ENCODE results near the gene ARL15.
A peak's percentile ranks its signal among the peaks of the same experiment; 100 is the strongest.

ARL15 gene

GRCh38 chr5:54313311-54314270 lies 3.2 kb upstream of the ARL15 start:
- DNase-seq, result peak; percentile 19

DNA sequence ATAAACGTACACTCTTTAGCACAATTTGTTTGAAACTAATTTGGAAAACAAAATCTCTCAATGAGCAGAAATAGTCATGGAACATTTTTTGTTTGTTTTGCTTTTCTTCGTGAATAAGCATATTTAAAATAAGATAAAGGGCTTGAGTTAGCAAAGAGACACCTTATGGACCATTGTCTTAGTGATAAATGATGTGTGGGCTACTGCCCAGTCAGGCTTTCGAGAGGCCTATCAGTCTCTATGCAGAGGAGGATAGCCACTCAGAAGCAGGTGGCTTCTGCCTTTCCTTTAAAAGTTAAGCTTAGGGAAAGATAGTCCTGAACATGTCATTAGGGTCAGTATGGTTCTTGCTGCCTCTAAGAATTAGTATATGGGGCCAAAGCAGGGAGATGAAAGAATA lies 2.1 kb upstream of the ARL15 start:
- no peak for DNase-seq

DNA sequence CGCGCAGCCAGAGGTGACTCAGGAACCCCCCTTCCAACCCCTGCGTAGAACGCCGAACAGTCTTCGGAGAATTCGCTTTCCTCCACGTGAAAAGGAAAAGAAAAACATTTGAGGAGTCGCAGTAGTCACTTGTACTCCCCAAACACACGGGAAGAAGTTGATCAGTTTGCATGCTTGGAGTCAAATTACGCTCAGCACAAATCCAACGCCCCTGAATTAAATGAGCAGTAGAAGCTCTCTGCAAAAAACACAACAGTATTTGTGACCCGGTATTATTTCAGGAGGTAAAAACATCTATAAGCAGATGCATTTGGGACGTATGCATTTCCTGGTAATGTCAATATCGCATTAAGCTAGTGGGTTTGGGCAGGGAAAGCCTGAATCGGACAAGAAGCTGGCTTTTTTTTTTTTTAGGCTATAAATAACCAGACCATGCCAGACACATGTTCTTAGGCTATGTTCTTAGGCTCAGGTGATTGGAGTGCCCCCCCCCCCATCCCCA lies 854 bp upstream of the ARL15 start:
- DNase-seq, result no peak

DNA sequence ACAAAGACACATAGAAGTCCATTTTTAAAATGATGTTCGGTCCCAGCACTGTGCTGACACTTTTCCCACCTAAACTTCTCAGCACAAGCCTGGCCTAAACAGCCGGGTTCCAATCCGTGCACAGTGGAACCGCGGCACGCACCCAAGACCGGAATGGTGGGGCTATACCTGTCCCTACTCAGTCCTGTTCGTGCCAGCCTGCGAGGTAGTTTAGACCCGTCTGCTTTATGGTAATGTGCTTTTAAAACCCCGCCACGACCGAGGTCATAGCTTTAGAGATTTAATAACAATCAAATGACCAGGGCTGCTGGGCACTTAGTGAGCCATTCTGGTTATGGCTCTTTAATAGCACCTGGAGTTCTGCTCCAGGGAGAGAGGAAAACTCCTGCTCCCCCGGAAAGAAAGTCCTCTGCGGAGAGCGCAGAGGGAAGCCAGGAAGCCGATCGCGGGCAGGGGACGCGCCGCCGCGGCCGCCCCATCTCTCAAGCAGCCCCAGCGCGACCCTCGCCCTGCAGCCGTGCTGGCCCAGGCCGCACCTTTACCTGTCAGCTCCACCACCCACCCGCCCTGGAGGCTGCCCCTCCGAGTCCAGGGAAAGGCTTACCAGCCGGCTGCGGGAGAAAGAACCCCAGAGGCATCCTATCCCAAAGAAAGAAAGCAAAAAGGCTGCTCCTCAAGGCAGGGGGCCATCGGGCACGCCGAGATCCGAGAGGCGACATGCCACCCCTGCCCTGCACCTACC lies 511 bp downstream of the ARL15 start:
- no peak for DNase-seq

DNA sequence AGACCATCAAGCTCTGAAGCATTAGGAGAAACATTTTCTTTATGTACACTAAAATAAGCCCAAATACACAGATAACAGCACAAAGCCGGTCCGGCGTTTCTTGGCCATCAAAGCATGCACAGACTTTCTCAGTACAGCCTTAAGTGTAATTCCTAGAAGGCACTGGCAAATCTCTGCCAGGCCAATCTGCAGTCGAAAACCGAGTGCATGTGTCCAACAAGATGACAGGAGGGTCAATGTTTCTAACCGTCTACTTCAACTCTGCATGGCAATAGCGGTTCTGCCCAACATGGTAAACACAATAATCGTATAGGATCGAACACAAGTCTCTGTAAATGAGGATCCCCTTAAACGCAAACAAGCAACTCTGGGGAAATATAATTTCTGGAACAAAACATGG lies 1.1 kb downstream of the ARL15 start:
- DNase-seq, result no peak

GRCh38 chr5:54307583-54307982 lies 2.8 kb downstream of the ARL15 start:
- DNase-seq, result no peak

GRCh38 chr5:54306893-54307292 lies 3.5 kb downstream of the ARL15 start:
- no peak for DNase-seq

DNA sequence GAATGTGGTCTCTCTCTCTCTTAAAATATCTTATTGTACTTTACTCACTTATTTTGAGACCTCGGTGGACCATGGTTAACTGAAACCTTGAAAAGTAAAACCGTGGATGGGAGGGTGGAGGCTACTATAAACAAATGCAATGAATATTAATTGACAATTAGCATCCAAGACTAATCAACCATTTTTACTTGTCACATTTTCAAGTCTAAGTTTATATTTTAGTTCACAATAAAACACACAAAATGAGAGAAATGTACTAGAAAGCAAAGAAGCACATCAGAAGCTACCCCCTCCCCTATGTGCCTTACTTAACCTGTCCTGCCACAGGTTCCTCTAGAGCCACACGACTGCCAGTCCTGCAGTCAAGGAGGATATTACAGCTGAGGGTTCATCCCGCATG lies 4.6 kb downstream of the ARL15 start:
- no peak for DNase-seq

DNA sequence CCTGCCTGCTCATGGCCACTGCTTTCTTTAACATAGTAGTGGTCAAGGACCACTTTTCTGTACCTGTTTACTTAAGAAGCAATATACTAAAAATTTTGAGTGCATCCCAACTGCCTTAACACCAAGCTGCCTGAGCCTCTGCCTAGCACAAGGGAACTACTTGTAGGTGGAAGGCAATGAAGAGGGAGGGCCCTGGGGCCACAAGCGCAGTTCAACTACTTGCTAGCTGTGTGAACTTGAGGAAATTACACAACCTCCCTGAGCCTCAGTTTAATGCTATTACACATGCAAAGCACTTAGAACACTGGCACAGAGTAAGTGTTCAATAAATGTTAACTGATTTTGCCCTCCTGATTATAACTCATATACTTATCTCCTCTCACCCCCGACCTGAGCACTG lies 6.3 kb downstream of the ARL15 start:
- no peak for DNase-seq

GRCh38 chr5:54302267-54302687 lies 8.1 kb downstream of the ARL15 start:
- peak; percentile 33 for DNase-seq

DNA sequence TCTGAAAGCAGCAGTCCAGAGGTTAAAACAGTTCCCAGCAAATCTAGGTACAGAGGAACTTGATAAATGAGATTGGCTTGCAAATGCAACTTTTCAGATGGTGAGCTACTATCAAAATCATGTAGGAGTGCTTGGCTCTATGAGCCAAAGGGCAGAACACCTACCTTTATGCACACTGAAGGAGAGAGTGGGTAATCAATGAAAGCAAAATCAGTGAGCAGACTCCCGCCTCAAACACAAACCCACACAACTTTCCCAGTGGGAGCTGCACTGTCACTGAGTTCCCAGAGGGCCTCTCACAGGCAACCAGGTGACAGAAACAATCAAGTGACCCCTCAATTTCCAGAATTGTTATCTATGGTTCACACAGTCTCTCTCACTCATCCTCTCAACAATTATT lies 8.5 kb downstream of the ARL15 start:
- DNase-seq, result no peak

- DNase-seq, result no peak
Measured at GRCh38 chr5:54301220-54301619, 9.2 kb downstream of the ARL15 start.

DNA sequence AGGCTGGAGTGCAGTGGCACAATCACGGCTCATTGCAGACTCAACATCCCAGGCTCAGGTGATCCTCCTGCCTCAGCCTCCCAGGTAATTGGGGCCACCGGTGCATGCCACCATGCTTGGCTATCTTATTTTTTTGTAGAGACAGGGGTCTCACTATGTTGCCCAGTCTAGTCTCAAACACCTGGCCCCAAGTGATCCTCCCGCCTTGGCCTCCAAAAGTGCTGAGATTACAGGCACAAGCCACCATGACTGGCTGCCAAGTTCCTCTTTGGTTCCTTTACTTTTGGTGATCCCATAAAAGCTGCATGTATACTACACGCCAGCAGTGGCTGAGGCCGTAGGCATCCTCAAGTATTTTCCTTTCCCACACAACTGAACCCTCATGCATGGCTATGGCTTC lies 11.4 kb downstream of the ARL15 start:
- DNase-seq, result no peak

DNA sequence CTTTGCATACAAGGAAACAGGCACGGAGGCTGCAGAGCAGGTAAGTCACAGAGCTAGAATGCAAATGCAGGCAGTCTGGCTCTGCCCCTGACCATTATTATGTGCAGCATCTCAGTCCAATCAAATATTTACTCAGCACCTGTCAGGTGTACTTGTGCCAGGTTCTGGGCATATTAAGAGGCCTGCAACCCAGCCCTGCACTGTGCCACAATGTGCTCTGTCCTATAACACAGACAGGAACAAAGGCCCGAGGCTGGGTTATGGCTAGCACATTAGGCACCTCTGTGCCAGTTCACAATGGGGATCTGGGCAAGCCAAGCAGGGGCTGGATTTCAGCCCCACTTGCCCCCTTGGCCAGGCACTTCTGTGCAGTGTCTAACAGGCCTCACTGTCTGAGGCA lies 14.0 kb downstream of the ARL15 start:
- DNase-seq, result no peak

DNA sequence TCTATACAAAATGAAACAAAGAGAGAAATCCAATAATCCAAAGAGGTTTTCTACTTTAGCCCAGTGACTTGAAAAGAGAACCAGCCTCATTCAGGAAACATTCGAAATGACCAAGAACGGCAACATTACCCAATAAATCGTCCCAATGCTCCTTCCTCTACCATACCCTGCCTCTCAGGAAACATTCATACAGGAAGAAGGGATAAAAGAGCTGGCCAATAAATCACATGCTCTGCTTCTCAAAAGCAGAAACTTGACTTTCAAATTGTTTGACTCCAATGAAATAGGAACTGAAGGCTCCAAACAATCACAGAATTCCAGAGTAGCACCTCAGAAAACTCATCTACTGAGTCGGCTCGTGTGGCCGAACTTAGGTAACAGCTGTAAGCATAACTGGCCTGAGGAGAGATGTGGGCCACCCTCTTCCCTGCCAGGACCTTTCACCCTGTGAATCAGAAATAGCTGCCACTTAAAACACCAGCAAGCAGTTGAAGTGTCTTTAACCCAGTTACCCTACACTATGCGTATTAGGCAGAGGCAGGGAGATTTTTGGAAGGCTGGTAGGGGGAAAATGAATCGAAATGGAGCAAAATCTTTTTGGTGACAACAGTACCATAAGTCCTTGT lies 14.6 kb downstream of the ARL15 start:
- no peak for DNase-seq

GRCh38 chr5:54294097-54294667 lies 16.2 kb downstream of the ARL15 start:
- no peak for DNase-seq

- DNase-seq, result no peak
Measured at GRCh38 chr5:54292866-54293265, 17.5 kb downstream of the ARL15 start.

- no peak for DNase-seq
Measured at GRCh38 chr5:54291498-54291897, 18.9 kb downstream of the ARL15 start.

DNA sequence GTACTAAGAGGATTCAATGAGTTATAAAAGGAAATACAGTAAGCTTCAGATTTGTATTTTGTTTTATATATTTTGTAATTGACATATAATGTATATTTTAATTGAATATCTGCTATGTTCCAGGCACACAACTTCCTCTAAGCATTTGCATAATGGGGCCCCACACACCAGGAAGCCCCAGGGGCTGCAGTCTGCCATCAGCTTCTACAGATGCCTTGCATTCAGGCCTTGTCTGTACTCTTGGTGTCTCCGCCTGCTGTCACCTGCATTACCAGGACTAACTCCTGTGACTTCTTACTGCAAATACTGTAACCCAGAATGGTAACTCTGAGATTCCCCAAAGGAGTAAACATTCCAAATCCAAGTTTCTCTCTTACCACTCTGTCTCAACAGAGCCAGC lies 20.6 kb downstream of the ARL15 start:
- DNase-seq, result no peak

DNA sequence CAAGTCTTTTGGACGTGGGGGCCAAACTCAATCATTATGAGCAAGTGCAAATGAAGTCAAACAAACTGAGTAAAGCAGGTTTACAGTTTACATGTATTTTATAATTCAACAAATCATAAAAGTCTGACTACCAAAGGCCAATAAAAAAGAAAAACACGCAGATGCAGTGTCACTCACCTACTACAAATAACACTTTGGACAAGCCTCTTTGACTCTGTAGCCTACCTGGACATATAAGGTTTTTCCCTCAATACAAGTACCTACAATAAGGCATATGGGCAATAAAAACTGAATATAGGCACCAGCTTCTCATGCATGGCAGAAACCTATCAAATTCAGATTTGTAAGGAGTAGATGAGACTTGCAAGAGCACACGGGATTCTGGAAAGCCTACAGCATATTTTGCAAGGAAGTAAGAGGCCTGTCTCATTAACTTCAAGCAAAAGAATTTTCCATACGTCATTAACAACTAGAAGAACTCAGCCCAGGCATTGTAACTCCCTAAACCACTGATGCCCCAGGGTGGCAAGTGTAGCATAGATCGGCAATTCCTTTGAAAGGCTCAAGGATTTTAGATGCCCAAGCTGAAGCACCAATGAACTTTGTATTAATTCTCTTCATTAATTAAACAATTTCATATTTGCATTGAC lies 21.7 kb downstream of the ARL15 start:
- DNase-seq, result no peak

DNA sequence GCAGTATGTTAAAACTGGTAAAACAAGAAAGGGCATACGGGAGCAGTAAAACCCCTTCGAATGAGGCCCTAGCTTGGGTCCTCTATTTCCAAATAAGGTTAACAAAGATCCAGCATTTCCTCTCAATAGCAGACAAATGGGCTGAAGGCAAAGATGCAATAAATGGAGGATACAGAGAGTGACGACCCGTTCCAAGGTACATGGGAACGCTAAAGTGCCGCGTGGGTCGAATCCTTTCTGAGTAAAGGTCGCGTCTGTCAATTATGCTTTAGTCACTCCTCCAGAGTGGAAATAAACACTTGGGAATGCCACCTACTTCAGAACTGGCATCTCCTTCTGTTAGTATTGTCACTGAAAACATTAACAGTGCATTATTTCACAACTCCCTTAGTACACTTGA lies 24.7 kb downstream of the ARL15 start:
- no peak for DNase-seq

GRCh38 chr5:54284586-54284985 lies 25.8 kb downstream of the ARL15 start:
- no peak for DNase-seq

- DNase-seq, result no peak
Measured at GRCh38 chr5:54282876-54283275, 27.5 kb downstream of the ARL15 start.

All from CD4-positive, alpha-beta T cell treated with Interleukin-15 for 1 hour (primary cell).